PC-9 (cell line): ENCODE results near the gene HPS1.

Source experiments
- EZH2 ChIP-seq: fragments of 200-600 bp; sonication (generic); IDR thresholded peaks from 2 replicates; pipeline ENCODE4 v1.8.0; 2017; ENCODE audit warnings: antibody characterized with exemption, low read depth
- TF ChIP-seq, protein P1 (sequence below): fragments of 200-600 bp; sonication (generic); conservative IDR thresholded peaks from 2 replicates; pipeline ENCODE4 v1.6.1; 2017; ENCODE audit warnings: mixed run types, antibody characterized with exemption, mild to moderate bottlenecking, moderate library complexity

DNA sequence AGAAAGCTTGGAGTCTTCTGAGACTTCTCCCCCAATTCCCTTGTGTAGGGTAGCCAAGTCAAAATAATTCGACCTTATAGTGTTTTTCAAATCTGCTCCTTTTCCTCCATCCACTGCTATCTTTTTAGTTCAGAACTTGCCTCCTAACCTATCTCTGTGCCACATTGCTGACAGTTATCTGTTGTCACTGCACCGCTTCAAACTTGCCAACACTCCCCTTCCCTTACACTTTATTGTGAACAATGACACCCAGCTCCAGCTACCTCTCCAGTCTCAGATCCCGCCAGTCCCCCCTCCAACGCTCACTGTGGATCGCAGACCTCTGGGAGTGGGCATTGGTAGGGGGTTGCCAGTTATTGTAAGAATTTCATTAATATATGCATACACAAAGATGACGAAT is 16.3 kb upstream of the HPS1 start:
- TF ChIP-seq, protein P1, sequence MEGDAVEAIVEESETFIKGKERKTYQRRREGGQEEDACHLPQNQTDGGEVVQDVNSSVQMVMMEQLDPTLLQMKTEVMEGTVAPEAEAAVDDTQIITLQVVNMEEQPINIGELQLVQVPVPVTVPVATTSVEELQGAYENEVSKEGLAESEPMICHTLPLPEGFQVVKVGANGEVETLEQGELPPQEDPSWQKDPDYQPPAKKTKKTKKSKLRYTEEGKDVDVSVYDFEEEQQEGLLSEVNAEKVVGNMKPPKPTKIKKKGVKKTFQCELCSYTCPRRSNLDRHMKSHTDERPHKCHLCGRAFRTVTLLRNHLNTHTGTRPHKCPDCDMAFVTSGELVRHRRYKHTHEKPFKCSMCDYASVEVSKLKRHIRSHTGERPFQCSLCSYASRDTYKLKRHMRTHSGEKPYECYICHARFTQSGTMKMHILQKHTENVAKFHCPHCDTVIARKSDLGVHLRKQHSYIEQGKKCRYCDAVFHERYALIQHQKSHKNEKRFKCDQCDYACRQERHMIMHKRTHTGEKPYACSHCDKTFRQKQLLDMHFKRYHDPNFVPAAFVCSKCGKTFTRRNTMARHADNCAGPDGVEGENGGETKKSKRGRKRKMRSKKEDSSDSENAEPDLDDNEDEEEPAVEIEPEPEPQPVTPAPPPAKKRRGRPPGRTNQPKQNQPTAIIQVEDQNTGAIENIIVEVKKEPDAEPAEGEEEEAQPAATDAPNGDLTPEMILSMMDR, result no peak
- TF ChIP-seq EZH2, result no peak
